HG03139 (cell line): Measurements from ENCODE around the gene C6orf62.
"Not testable (repeated sequence)": the region's sequence is repeated elsewhere in the genome, so short reads cannot be mapped to it uniquely, and the experiment has no call there.

Experiments used
- ATAC-seq: cut with Tn5 transposase; IDR thresholded peaks from one replicate; pipeline ENCODE4 v1.9.1; 2021; ENCODE audit not compliant: unreplicated experiment

C6orf62 gene

GRCh38 chr6:24719125-24719971 is at the start of gene C6orf62:
Gene C6orf62 (minus strand): TSS chr6:24719154. CDS start chr6:24718668, 486 bp downstream.
- no peak for ATAC-seq

- no peak for ATAC-seq
These were observed 49.4 kb upstream of the C6orf62 start for GRCh38 chr6:24768361-24768760.

GRCh38 chr6:24766680-24767462 is 47.9 kb upstream of the C6orf62 start:
- no peak for ATAC-seq

- not testable (repeated sequence) for ATAC-seq
These were observed 47.0 kb upstream of the C6orf62 start for GRCh38 chr6:24765968-24766367.

- not testable (repeated sequence) for ATAC-seq
These were observed 46.2 kb upstream of the C6orf62 start for GRCh38 chr6:24764833-24765828.

- ATAC-seq: no peak
These were observed 44.6 kb upstream of the C6orf62 start for GRCh38 chr6:24763578-24763977.

- ATAC-seq: no peak
These were observed 42.9 kb upstream of the C6orf62 start for GRCh38 chr6:24761851-24762250.

GRCh38 chr6:24761193-24761835 is 42.4 kb upstream of the C6orf62 start:
- no peak for ATAC-seq

- no peak for ATAC-seq
These were observed 41.3 kb upstream of the C6orf62 start for GRCh38 chr6:24760210-24760609.

GRCh38 chr6:24759718-24760117 is 40.8 kb upstream of the C6orf62 start:
- no peak for ATAC-seq

GRCh38 chr6:24757611-24758010 is 38.7 kb upstream of the C6orf62 start:
- ATAC-seq: no peak

GRCh38 chr6:24755279-24755678 is 36.3 kb upstream of the C6orf62 start:
- ATAC-seq: no peak

- not testable (repeated sequence) for ATAC-seq
These were observed 35.4 kb upstream of the C6orf62 start for GRCh38 chr6:24754378-24754777.

- no peak for ATAC-seq
These were observed 34.6 kb upstream of the C6orf62 start for GRCh38 chr6:24753545-24753944.

GRCh38 chr6:24752917-24753492 is 34.1 kb upstream of the C6orf62 start:
- ATAC-seq: no peak

GRCh38 chr6:24752503-24752902 is 33.5 kb upstream of the C6orf62 start:
- no peak for ATAC-seq

GRCh38 chr6:24750878-24751277 is 31.9 kb upstream of the C6orf62 start:
- not testable (repeated sequence) for ATAC-seq

- no peak for ATAC-seq
These were observed 30.3 kb upstream of the C6orf62 start for GRCh38 chr6:24749297-24749696.

- no peak for ATAC-seq
These were observed 26.0 kb upstream of the C6orf62 start for GRCh38 chr6:24744911-24745310.

- ATAC-seq: no peak
These were observed 25.0 kb upstream of the C6orf62 start for GRCh38 chr6:24743944-24744335.
